GM15510 (cell line): ENCODE results near the gene KRT1.

ENCODE experiments used
- POLR2A ChIP-seq: IDR thresholded peaks from 3 replicates; pipeline ENCODE4 v1.6.1; 2011; ENCODE audit warnings: borderline replicate concordance; ENCODE audit not compliant: insufficient read length; ENCODE audit errors: extremely low read depth

KRT1 gene

DNA sequence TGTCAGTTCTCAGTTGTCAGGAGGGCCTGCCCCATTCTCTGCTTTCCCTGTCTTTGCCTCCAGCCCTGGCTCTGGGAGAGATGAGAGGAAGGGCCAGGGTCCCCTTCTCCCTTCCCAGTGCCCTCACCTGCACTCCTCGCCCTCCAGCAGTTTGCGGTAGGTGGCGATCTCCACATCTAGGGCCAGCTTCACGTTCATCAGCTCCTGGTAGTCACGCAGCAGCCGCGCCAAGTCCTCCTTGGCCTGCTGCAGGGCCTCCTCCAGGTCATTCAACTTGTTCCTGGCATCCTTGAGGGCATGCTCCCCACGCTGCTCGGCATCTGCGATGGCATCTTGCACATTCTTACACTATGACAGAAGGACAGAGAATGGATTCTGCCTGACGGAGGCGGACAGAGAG lies 33.6 kb downstream of the KRT1 start:
- no peak for TF ChIP-seq POLR2A

DNA sequence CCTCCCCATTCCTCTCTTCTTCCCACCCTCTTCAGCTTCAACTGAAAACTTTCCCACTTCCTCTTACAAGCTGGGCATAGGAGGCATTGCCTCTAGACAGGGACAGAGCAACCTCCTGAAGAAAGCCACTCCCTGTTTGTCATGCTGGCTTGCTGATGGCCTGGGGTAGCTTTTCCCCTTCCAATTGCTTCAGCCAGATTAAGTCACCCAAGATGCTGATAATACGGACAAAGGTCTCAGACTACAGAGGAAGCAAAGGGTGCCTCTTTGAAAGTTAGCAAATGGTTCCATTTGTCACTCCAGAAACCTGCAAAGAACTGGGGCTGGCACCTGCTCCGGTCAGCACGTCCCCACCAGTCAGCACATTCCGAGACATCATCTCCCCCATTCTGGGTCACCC lies 34.2 kb downstream of the KRT1 start:
- TF ChIP-seq POLR2A = no peak

DNA sequence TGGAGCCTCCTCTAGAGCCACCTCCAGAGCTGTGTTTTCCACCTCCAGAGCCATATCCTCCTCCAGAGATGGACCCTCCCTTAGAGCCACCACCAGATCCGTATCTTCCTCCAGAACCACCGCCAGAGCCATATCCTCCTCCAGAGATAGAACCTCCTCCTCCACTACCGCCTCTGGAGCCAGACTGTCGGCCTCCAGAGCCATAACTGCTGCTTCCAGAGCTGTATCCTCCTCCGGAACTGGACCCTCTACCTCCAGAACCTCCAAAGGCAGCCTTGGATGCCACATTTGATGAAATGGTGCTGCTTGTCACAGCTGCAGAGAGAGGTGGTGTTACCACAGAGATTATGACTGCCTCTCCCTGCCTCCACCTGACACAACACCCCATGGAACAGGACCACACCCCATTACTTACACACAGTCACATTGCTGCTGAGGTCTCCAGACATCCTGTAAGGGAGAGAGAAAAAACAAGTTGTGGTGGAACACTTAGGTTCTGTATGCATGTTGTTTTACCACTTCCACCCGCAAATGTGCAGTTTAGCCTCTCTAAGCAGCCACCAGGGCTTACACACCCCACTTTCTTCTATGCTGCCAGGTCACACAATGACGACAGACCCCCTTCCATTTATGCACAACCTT lies 35.0 kb downstream of the KRT1 start:
- TF ChIP-seq POLR2A = no peak

DNA sequence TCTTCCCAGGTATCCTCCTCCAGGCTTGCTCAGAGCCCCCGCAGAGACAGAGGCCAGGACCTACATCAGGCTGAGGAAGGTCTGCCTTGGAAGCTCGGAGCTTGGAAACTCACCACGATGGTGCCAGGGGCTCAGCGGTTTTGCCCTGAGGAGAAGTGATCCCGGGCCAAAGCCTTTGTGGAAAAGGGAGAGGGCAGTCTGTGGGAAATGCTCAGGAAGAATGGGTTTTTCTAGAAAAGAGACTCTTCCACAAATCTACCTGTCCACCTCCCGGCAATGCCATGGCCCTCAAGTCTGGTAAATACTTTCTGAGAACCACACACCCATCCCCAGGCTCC lies 36.2 kb downstream of the KRT1 start:
- TF ChIP-seq POLR2A = no peak

DNA sequence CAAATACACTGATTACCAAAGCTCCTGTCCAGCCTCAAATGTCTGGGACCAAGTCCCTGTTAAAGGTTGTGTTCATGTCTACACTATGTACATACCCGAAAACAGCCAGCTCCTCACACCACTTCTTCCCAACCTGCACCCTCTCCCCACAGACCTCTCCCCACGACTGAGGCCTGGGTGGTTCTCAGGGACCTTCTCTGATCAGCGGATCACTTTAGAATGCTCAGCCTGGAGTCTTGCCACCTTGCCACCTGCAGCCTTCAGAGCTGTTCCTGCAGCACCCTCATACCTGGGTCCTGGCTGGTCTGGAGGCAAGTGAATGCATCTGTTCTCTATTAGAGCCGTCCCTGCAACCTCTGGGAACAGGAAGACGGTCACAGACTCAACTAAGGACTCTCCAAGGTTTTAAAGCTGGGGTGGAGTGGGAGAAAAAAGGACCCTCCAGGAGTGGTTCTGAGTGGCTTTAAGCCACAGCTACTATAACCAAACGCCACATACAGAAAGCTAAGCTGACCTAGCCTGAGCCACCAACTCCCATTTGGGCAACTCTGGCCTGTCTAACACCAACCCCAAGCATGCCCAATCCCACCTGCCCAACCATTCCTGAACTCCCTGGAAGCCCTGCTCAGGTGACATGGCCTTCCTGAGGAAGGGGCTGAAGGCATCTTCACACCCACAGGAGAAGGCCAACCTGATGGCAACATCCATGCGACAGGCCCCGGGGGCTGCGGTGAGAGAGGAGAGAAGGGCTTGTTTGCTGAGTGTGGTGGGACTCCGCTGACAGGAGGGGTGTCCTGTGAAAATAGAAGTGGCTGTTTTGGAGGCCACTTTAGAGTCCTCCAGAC lies 36.8 kb downstream of the KRT1 start:
- TF ChIP-seq POLR2A = no peak

DNA sequence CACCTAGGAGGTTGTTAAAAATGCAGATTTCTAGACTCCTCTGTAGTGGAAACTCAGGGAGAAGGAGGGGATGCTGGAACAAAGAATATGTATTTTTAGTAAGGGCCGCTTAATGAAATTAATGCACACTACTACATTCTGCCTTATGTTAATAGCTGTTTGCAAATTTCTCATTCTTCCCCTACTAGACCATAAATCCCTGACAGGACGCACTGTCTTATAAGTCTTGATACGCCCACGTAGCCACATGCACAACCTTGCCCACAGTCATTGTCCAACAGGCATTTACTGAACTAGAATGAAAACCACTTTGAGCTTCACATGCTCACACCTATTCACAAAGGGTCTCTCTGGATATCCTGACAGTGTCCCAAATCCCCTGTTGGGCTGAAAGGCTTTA lies 38.7 kb downstream of the KRT1 start:
- TF ChIP-seq POLR2A = no peak

DNA sequence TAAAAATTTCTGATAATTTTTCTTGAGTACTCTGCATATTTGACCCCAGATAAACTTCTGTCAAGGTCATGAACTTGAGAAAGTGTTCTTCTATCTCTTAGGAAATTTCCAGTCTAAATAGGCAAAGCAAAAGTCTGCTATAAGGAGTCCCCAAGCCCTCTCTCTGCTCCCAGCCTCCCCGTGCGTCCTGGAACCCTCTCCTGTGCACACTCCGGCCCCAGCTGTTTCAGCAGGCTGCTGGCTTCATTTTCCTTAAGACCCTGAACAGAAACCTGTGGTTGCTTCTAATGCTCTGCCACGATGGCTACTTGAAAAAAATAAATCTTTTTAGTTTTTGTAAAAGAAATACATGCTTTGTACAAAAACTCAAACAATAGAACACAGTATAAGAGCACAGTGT lies 42.9 kb downstream of the KRT1 start:
- no peak for TF ChIP-seq POLR2A

DNA sequence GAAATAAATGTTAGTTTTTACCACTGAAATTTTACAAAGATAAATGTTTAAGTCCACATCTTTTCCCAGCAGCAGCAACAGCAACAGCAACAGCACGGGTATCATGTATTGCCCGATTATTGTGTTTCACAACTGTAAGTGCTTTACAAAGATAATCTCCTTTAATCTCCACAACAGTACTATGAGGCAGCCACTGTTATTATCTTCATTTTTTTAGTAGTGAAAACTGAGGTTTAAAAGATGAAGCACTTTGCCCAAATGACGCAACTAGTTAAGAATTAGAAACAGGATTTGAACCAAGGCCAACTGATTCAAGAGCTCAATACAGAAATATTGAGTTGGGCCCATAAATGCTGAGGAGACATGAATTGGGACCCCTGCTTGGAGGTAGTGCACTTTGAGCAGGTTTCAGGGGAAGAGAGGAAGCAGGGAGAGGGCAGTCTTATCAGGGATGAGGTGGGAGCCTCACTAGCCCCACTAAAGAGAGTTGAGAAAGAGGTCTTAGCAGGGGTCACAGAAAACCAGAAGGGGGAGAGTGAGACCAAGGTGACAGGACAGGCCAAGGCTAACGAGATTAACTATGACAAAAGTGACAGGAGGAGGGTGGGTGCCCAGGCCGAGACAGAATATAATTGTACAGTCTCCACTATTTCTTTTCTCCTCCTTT lies 43.5 kb downstream of the KRT1 start:
- TF ChIP-seq POLR2A = no peak

DNA sequence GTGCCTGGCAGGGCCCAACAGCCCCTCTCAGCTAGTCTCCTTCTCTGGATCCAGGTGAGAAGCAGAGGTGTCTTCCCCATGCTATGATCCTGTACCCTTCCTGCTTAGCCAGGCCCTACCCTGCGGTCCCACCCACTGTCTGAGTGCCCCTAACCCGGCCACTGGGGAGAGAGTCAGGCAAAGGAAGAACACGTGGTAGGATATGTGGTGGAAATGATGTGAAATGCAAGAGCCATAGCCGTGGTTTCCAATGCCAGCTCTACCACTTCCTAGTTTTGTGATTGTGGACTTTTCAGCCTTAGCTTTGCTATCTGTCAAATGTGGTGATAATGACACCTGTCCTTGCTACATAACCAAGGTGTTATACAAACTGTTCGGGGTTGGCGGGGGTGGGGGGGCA lies 44.0 kb downstream of the KRT1 start:
- no peak for TF ChIP-seq POLR2A

DNA sequence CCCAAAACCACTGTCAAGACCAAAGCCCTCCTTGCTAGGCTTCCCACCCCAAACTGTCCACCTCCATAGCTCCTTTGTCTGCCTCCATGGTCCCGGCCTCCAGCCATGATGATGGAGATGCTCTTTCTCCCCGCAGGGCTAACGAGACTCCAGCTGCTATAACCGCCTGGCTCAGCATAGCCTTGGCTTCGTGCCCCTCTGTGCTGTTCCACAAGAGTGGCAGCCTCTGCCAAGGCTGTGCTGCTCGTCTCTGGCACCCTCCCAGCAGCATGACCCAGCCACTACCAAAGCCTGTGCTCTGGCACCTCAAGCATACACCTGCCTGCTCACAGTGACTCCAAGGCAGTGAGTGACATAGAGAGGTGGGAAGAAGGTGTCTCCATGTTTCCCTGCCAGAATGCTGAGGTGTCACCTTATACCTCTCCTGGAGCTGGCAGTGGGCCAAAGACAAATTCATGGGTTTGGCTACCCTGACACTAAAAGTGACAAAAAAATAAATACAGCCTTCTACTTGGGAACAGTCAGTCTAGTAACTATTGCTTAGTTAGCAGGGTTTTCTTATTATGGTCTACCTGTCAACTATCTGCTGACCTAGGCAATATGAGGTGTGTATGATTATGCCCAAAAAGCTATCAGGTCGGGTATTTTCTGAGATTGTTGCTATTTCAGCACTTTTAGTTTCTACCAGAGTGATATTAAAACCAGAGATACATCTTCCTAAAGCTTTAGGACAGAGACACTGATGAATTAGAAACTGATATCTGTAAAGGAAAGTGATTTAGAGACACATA lies 45.7 kb downstream of the KRT1 start:
- no peak for TF ChIP-seq POLR2A

DNA sequence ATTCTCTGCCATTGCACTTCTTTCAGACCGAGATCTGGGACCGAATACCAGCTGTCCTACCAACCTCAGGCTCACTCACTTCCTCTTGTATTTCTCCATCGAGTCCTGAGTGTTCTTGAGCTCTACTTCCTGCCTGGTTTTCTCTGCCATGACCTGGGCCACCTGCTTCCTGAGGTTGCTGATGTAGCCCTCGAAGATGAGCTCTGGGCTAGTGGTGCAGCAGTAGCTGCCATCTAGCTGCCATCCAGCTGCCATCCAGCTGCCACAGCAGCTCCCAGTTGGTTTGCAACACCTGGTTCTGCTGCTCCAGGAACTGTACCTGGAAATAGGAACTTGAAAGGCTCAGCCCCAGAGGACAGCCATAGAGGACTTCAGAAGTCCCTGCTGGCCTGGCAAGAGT lies 46.8 kb downstream of the KRT1 start:
- no peak for TF ChIP-seq POLR2A

DNA sequence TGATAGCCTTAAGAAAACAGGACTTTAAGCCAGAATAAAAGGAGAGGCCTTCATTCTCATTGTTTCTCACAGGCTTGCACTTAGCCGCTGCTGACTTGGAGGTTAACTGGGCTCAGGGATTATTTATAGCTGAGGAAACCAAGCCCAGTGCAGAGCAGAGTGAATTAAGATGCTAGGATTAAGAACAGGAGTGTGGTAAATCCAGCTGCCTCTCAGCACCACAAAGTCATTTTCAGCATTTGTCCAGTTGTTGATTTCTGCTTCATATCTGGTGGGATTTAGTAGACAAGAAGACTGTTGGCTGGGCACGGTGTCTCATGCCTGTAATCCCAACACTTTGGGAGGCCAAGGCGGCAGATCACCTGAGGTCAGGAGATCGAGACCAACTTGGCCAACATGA lies 47.6 kb downstream of the KRT1 start:
- TF ChIP-seq POLR2A = no peak

DNA sequence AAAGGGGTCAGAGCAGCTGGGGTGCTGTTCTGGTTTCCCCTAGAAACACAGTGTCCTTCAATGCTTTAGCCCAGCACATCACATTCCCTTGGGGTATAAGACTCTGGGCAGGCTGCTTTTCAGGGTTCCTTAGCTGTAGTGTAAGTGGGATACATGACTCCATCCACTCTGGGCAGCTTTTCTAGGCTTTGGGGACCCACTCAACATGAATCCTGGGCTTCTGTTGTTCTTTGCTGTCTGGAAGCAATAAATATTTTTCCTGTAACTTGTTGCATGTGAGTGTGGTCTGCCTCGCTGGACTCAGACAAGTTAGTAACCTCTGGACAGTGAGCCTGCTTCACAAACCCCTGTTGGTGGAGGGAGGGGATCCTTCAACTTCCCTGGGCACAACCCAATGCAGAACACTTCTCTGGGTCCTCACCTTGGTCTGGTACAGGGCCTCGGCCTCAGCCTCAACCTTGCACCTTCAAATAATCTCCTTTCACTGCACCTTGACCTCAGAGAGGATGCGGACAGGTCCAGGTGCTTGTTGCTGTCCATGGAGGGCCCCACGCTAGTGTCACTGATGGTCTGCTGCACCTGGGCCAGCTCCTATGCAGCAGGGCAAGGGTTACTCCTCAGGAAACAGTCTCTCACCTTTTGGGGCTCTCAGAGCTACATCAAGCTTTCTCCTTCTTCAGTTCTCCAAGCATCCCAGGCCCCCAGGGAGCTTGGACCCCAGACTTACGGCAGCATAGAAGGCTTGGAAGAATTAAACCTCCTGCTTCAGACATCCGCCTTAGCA lies 48.3 kb downstream of the KRT1 start:
- TF ChIP-seq POLR2A = no peak

DNA sequence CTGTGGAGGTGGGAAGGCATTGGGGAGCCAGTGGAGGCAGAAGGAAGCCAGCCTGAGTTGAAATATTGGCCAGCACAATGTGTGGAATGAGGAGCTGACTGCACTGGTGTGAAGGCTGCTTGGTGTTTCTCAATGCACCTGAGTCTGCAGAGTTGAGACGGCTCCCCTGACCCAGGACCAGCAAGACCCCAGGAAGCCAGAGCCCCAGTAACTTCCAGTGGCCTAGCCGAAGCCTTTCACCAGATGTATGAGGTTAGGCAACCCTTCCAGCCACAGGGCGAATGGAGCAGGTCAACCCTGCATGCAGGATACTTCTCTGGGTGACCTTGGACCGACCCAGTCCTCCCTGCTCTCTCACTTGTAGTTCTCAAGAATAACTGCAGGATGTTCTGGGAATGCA lies 48.9 kb downstream of the KRT1 start:
- TF ChIP-seq POLR2A = no peak
